ENCODE results near the gene HSDL2. TPM values are rescaled to one million over a fixed set of nuclear protein-coding genes. Genes with fewer than 3 reads are reported as not detected.

HSDL2 gene
- total RNA-seq, 4 donors from 2014 or later: 37.8 to 54.8 (median 43.8) TPM

DNA sequence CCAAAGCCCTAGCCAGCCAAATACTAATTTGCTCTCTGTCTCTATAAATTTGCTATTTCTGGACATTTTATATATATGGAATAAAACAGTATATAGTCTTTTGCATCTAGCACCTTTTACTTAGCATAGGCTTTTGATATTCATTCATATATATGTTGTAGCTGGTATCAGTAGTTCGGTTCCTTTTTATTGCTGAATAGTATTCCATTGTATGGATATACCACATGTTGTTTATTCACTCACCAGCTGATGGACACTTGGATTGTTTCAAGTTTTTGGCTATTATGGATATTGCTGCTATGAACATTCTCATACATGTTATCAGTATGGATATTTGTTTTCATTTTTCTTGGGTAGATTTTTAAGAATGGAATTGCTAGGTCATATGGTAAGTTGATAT lies 82.9 kb downstream of the HSDL2 start:
- no peak overlapping the region for H3K4me3 ChIP-seq (replicated peaks in 1 of 3)
- intact Hi-C loops (cut with DNase I): no loop called here
- H3K36me3 ChIP-seq: peaks cover 0 to 12% of the 10 kb centered on the region in 2 donors
- no peak overlapping the region for H3K27ac ChIP-seq
- H3K9me3 ChIP-seq: no peaks in the 10 kb centered on the region
- 98 to 100% methylated on average over 1 of the region's 1 CpG for WGBS, 2 donors
- TF ChIP-seq POLR2A (IDR thresholded peaks at IDR 0.05) (no peak), CTCF (IDR thresholded peaks at IDR 0.05) (no peak)
- no peaks in the 10 kb centered on the region for H3K4me1 ChIP-seq
- H3K27me3 ChIP-seq: no peaks in the 10 kb centered on the region
- DNase-seq: no peak

- intact Hi-C loops (cut with DNase I): no loop called here
- peaks cover 0 to 8% of the 10 kb centered on the region in 2 donors for H3K36me3 ChIP-seq
These were observed 85.4 kb downstream of the HSDL2 start for GRCh38 chr9:112465352-112465751.

GRCh38 chr9:112472996-112473395 lies 93.1 kb downstream of the HSDL2 start:
- H3K9me3 ChIP-seq: no peaks in the 10 kb centered on the region
- no peak overlapping the region for H3K4me3 ChIP-seq (replicated peaks in 1 of 3)
- H3K27me3 ChIP-seq: no peaks in the 10 kb centered on the region
- no peak for DNase-seq
- no peak overlapping the region for H3K27ac ChIP-seq
- TF ChIP-seq POLR2A (IDR thresholded peaks at IDR 0.05): no peak
- TF ChIP-seq CTCF (IDR thresholded peaks at IDR 0.05): no peak
- intact Hi-C loops (cut with DNase I): no loop called here
- peaks cover 5 to 8% of the 10 kb centered on the region in 2 donors for H3K36me3 ChIP-seq
- WGBS, 2 donors: 89 to 91% methylated on average over 3 of the region's 3 CpGs
- H3K4me1 ChIP-seq: no peaks in the 10 kb centered on the region

More at GRCh38 chr9:112465352-112465751, 85.4 kb downstream of the HSDL2 start:
- Histone ChIP-seq H3K4me3 (replicated peaks in 1 of 3) (no peak overlapping the region), H3K27me3 (no peaks in the 10 kb centered on the region), H3K9me3 (no peaks in the 10 kb centered on the region), H3K27ac (no peak overlapping the region), H3K4me1 (no peaks in the 10 kb centered on the region)
- WGBS, 2 donors: 96 to 97% methylated on average over 4 of the region's 4 CpGs
- TF ChIP-seq CTCF (IDR thresholded peaks at IDR 0.05) (no peak), POLR2A (IDR thresholded peaks at IDR 0.05) (no peak)
- DNase-seq: no peak

DNA sequence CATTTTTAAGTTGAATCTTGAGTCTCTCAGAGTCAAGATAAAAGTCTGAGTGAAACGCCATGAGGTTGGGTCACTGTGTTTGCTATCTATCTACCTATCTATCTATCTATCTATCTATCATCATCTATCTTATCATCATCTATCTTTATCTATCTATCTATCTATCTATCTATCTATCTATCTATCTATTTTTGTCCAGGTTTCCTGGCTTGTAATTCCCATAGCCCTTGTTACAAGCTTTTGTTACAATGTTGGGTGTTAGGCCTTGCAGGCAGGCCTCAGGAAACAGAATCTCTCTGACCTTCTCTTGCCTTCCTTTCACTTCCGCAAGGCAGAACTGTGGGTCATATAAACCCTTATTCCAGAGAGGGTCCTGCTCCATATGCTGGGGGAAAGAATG lies 94.1 kb downstream of the HSDL2 start:
- 95 to 97% methylated on average over 2 of the region's 2 CpGs for WGBS, 2 donors
- TF ChIP-seq CTCF (IDR thresholded peaks at IDR 0.05) (no peak), POLR2A (IDR thresholded peaks at IDR 0.05) (no peak)
- Histone ChIP-seq H3K9me3 (no peaks in the 10 kb centered on the region), H3K27ac (no peak overlapping the region), H3K4me1 (no peaks in the 10 kb centered on the region), H3K27me3 (no peaks in the 10 kb centered on the region), H3K36me3 (peaks cover 3 to 8% of the 10 kb centered on the region in 2 donors), H3K4me3 (replicated peaks in 1 of 3) (no peak overlapping the region)
- intact Hi-C loops (cut with DNase I): no loop called here
- no peak for DNase-seq

DNA sequence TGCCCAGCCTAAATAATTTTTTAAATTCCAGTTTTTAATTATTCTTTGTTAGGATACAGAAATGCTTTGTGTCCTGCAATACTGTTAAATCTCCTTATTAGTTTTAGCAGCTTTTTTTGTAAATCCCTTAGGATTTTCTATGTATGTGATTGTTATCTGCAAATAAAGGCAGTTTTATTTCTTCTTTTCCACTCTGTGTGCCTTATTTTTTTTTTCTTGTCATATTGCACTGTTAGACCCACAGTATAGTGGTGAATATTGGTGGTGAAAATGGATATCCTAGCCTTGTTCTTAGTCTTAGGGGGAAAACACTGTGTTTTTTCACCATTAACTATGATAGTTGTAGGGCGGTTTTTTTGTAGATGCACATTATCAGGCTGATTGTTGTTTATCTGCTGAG lies 95.4 kb downstream of the HSDL2 start:
- no peak overlapping the region for H3K27ac ChIP-seq
- no peaks in the 10 kb centered on the region for H3K4me1 ChIP-seq
- no peaks in the 10 kb centered on the region for H3K9me3 ChIP-seq
- peaks cover 0 to 8% of the 10 kb centered on the region in 2 donors for H3K36me3 ChIP-seq
- WGBS, 2 donors: 96 to 100% methylated on average over 1 of the region's 1 CpG
- intact Hi-C loops (cut with DNase I): no loop called here
- no peak overlapping the region for H3K4me3 ChIP-seq (replicated peaks in 1 of 3)
- TF ChIP-seq CTCF (IDR thresholded peaks at IDR 0.05) (no peak), POLR2A (IDR thresholded peaks at IDR 0.05) (no peak)
- H3K27me3 ChIP-seq: no peaks in the 10 kb centered on the region
- no peak for DNase-seq
